GM21528 (cell line): ENCODE results near the gene AMER3.

Experiments
- ATAC-seq: cut with Tn5 transposase; IDR thresholded peaks from one replicate; pipeline ENCODE4 v1.9.1; 2021; ENCODE audit warnings: mild to moderate bottlenecking, moderate library complexity; ENCODE audit not compliant: unreplicated experiment, low FRiP score

AMER3 gene

DNA sequence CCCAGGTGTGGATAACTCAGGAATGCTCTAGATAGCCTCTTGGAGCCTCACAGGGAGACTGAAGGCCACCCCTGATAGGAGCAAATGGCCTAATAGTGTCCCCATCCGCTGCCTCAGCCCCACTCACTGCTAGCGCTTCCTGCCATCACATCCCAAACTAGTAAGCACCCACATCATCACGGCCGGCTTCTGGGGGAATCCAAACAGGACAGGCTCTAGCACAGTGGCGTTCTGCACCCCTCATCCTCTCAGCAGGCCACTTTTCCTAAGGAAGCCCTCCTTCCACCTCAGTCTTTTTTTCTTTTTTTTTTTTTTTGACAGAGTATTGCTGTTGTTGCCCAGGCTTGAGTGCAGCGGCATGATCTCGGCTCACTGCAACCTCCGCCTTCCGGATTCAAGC is 6.3 kb upstream of the AMER3 start:
- ATAC-seq, result no peak

DNA sequence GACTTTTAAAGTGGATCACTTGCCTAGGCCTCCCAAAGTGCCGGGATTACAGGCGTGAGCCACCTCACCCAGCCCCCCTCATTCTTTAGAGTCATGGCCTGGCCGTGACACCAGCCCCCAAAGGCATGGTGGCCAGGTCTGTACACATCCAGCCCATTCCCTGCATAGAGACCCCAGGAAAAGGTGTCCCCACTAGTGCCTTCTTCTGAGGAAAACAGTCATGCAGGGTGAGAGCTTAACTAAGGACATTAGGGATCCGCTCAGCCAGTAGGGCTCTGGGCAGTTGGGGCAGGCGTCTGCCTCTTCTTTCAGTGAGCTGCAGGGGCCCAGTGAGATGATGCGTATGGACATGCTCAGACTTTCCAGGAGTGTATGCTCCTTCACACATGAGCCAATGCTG is 5.7 kb upstream of the AMER3 start:
- ATAC-seq, result no peak

DNA sequence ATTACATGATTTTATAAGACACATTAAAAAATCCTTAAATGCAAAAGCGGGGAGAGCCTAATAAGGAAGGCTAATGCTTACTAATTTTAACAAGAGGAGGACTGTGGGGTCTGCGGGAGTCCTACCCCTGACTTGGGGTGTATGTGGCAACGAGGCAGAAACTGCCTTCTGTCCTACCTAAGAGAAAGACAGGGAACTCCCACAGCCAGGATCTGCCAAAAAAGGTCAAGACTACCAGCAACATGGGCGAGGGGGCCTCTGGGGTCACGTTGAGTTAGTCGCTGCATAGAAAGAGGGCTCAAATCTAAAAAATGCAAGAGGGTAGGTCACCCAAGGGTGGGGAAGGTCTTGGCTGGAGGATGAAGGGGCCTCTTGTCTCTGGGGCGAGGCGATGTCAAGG is 529 bp upstream of the AMER3 start:
- ATAC-seq, result no peak

DNA sequence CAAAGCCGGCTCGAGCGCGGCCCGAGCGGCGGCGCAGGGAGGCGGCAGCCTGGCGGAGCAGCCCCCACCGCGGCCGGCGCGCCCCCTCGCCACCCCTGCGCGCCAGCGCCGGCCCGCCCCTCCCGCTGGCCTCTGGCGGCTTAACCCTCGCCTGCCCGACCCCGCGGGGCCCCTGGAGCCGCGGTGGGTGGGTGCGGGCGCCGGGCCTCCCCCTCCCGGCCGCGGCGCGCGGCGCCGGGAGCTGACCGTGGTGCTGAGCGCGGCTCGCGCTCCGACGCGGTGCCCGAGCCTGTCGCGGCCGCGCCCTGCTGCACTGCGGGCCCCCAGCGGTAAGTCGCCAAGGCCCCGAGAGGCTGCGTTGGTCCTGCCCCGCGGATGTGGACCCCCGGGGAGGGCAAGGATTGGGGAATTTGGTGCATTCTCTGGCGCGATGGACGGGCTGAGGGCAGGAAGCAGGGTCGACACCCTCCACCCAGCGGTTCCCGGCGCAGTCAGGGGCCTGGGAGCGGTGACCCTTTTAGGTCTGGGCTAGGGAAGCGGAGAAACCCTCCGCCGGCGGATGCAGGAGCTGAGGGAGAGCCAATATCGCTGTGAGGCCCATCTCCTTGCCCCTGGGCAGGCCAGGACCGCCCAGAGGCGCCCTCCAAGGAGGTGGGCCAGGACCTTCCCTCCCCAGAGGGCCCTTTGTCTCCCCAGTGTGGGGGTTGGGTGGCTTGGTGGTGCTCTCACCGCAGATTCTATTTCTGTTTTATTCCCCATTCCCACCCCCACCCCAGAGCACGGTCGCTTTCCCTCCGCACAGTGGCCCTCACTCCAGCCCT is 923 bp downstream of the AMER3 start:
- no peak for ATAC-seq

DNA sequence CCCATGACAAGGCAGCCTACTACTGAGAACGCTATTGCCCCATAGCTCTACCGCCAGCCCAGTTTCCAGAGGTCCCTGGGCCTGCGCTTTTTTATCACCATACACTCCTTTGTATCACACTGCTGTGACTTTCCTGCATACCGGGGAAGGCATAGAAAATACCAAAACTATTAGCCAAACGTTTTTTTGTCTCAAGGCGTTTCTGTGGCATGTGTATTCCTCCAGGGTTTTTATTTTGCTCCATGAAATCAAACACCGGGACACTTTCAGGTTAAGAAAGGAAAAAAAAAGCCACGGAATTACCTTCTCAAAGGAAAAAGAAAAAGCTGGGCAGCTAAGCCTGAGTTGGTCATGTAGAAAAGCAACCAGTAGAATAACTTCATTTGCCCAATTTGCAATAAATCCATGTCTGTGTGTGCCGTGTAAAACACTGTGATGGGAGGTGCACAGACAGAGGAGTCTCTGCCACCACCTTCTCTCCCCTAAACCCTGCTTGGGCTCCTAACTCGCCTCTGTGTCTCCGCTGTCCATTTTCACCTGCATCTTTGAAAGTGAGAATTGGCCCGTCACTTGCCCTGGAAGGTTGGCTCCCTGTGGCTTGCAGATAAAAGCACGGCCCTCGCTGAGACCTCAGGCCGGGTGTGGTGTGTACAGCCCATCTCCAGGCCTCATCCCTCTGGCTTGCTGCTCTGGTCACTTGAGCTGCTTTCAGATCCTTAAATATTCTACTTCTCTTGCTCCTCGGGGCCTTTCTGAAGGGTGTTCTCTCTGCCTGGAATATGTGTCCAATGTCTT is 1.7 kb downstream of the AMER3 start:
- ATAC-seq, result no peak

DNA sequence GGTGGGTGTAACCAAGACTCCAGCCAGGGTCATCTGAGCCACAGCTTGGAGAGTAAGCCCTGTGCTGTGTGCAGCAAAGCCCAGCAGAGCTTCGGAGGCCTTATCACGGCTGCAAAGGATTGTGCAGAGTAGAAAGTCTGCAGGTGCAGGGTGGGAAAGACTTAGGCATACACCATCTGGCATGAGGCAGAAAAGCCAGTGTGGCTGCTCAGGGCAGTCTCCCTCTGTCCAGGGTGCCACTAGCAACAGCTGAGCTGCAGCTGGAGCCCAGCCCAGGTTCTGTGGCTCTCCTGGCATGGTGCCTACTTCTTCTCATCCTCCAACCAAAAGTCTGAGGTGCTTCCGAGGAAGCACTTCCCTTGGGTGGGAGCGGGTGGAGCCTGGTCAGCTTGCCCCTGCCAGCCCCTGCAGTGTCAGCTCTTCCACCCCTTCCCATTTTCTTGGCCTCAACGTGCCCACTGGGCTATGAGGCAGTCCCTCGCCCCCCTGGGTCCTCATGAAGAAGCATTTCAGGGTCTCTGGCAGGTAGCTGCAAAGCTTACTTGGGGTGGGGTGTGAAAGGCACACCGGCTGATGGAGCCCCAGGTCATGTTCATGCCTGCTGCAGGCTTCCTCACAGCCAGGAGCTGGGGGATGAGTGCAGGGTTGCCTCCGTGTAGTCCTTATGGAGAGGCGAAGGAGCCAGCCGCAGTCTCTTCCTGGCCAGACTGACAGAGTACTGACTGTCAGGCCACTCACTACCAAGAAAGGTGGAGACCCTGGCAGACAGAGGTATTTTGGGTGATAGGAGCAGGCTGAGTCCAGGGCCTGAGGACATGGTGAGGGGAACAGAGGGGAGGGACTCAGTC is 4.8 kb downstream of the AMER3 start:
- ATAC-seq, result no peak

DNA sequence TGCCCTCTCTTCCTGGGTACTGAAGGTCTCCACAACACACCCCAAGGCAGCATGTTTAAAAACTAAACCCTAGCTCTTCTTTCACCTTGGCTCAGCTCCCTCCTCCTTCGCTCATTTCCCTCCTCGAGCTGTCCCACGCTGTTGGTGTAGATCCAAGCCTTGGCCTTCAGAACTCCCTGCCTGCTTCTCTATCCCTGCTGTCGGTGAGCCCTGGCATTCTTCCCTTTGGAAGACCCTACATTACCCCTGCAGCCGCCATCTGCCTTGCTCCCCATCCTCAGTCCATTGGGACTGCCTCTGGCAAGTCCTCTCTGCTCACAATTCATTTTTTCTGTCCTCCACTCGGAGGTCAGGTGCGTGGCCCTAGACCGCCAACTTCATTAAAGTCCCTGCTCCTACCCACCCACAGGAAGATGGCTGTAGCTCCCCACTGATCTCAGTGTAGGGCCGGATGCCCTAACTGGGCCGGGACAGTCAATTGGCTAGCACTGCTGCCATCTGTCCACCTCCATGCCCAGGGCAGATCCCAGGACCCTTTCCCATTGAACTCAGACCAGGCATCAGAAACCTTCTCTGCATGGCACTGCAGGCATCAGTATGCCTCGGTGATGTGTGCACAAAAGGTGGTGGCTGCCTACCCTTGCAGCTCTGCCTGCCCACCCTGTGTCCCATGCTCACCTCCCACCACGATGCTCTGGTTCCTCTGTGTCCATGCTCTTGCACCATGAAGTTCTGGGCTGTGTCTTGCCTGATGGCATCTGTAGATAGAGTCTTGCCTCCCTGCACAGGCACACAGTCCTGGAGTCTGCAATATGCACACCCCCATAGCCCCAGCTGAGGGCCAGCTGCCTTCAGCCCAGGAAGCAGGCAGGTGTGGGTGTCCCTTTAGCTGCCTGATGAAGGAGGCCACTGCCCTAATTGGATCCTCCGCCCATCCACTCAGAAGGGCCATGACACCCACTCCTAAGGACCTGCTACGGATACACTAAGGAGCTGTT is 5.7 kb downstream of the AMER3 start:
- ATAC-seq, result no peak

DNA sequence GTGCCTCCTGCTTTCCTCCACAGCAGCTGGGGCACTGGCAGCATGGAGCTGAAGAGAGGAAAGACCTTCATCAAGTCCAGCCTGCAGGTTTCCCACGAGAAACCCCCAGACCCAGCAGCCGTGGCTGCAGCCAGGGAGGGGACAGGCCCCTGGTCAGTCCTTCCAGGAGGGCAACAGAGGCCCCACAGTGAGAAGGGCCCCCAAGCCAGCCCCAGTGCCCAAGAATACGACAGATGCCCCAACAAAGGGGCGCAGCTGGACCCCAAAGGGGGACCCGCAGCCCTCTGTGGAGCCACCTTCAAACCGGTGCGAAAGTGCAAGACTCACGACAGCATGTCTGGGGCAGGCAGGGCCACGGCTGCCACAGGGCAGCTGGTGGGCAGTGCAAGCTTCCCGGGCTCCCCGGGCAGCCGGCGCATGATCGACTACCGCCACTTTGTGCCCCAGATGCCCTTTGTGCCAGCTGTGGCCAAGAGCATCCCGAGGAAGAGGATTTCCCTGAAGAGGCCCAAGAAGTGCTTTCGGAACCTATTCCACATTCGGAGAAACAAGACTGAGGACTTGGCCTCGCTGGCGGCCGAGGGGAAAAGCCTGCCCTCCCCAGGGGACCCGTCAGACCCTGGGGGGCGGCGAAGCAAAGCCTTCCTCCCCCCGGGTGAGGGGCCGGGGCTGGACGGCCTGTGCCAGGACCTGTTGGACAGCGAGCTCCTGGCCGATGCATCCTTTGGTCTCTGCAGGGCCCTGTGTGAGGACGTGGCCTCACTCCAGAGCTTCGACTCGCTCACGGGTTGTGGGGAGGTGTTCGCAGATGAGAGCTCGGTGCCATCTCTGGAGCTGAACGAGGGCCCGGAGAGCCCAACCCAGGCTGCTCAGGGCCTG is 6.9 kb downstream of the AMER3 start:
- ATAC-seq, result no peak

DNA sequence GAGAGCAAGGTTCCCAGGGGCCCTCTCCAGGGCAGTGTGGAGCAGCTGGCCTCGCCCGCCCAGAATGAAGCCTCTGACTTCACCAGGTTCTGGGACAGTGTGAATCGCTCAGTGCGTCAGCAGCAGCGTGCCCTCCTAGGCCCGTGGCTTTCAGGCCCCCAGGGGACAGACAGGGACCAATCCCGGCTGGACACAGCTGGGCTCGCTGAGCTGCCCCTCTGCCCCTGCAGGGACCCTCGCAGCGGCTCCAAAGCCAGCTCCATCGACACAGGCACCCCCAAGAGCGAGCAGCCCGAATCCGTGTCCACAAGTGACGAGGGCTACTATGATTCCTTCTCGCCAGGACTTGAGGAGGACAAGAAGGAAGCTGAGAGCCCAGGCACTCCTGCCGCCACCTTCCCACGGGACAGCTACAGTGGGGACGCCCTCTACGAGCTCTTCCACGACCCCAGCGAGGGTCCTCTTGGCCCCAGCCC is 7.6 kb downstream of the AMER3 start:
- ATAC-seq, result no peak

DNA sequence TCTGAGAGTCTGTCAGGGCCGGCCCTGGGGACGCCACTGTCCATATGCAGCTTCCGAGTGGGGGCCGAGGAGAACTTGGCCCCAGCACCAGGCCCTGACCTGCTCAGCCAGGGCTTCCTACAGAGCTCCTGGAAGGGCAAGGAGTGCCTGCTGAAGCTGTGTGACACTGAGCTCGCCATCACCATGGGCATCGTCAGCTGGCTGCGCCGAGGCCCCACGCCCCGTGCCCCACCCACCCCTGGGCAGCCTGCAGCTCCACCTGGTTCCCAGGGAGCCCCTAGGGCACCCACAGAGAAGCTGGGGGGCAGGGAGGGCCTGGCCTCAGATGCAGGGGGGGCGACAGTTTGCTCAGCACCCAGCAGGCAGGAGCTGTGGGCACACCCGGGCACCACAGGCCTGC is 8.1 kb downstream of the AMER3 start:
- no peak for ATAC-seq

DNA sequence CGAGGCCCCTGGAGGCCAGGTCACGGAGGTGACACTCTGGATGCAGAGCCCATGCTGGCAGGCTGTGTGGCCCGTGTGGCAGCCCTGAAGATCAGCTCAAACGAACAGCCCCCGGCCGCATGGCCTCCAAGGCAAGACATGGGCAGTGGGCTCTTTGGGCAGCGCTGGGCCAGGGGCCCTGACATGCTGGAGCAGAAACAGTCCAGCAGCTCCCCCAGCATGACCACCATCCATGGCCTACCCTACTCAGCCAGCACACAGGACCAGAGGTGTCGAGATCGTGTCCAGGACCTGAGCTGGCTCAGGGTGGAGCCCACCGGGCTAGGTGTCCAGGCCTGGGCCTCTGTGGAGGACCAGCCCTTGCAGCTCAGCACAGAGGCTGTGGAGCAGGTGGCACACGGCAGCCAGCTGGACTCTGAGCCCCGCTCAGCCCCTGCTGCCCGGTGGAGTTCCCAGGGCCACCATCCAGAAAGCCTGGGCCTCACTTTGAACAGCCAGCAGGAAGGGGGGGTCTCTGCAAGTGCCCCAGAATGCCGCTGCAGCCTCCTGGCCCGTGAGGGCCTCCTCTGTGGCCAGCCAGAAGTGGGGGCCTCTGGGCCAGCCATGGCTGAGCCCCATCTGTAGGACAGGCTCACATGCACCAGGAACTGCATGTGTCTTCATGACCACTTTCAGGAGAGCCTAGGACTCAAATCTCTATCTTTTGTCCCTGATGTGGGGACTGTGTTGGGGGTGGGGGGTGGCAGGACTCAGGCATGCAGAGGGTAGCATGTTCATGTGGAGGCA is 8.9 kb downstream of the AMER3 start:
- no peak for ATAC-seq

DNA sequence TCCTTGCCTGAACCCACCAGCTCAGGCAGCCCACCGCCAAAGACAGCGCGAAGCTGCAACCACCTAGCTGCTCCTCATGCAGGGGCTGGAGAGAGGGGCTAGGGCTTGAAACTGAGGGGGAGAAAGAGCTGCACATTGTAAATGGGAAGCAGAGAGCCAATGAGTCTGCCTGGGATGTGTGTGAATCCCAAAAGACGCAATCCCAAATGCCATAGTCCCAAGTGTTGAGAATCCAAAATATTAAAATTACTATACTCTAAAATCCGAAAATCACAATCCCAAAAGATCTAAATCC is 9.4 kb downstream of the AMER3 start:
- no peak for ATAC-seq

DNA sequence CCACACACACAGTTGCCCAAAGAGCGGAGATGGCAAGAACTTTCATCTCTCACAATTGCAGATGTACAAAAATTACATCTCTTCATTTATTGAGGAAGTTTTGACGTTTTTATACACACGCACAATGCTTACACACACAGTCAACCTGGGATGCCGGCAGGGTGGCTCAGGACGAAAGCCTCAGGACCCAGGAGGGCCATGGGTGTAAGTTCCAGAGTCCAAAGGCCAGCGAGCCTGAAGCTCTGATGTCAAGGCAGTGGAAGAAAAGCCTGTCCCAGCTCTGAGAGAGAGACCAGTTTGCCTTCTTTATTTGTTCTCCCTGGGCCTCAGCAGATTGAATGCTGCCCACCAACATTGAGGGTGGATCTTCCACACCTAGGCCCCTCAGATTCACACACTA is 10.1 kb downstream of the AMER3 start:
- no peak for ATAC-seq

DNA sequence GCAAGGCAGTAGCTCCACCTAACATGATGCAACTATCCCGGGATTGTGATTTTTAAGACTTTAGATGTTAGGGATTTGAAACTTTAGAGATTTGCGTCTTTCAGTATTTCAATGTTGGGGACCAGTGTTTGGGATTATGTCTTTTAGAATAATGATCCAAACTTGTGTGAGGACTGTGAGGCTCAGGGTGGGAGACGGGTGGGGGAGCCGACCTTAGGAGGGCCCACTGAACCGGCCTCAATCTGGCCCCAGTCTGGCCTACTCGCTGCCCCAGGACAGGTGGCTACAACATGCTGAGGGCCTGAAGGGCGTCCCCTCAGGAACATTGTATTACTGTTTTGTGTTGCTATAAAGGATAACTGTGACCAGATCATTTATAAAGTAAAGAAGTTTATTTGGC is 10.7 kb downstream of the AMER3 start:
- ATAC-seq, result no peak

DNA sequence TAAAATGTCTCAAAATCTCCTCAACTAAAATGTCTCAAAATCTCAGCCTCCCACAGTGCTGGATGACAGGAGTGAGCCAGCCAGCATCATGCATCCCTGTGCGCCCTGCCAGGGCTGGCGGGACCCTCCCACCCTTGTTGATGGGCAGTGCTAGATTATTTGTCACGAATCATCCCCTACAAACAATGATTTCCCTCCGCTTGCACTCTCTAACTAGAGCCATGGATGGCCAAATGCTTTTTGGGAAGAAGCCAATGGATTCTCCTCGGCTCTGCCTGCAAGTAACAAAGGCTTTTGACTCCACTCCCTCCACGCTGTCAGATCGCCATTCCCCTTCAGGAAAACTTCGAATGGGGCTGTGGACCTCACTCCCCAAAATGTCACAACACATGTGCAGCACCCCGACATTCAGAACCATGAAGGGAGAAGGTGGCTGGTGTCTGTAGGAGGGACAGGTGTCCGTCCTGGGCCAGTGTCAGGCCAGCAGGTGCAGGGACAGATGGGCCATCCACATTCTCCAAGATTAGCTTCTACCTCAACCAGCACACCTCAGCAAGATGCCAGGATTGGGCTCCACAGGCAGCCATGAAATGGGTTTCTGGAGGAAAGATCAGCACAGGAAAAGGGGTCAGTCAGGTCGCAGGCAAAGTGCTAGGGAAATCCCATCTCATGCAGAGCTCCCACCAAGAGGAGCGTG is 11.5 kb downstream of the AMER3 start:
- no peak for ATAC-seq

DNA sequence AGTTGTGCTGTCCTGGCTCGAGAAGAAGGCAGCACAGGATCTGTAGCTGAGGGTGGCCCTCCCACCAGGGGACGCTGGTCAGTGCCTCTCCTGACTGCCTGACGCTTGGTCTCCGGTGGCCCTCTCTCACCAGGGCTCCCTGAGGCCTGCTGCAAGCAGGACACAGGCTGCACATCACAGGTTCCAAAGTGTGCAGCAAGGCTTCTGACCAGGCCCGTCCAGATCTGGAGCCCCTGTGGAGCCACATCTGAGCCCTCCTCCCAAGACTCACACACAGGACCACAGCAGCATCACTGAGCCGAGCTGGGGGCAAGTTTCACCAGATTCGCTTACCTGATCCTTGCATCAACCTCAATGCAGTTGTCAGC is 12.1 kb downstream of the AMER3 start:
- no peak for ATAC-seq

DNA sequence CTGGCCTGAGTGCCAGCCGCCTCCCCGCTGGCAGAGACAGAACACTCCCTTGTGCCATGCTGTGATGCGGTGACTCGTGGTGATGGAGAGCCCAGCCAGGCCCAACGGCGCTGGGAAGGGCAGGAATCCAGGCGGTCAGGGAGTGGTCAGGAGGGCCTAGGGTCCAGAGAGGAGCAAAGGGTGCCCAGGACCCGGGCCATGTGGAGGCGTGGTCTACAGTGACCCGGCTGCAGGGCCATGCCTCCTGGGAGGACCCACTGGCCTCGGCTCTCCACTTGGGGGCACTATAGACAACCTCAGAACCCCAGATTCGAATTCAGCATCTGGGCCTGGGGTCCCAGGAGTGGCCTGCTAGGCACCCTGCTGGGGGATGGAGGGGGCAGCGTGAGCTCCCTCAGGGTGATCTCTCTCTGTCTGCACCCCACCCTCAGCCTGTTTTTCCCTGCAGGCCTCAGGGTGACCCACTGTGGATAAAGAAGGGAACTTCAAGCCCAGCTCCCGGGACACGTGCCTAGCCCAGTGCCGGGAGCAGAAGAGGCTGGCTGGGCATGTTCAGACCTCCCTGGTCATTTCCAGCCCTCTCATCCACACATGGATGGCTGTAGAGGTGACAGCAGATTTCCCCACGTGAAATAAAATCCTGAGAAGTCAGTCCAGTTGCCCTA is 13.0 kb downstream of the AMER3 start:
- ATAC-seq, result no peak
